PC-3 (cell line): ENCODE measurements around the gene INF2. TPM values are rescaled to one million over a fixed set of nuclear protein-coding genes. Genes with fewer than 3 reads are reported as not detected.

Source experiments
- ATAC-seq: fragments of 200-7000 bp; cut with Tn5 transposase; 2 replicates; pipeline ENCODE4 v1.9.1; 2020; ENCODE audit warnings: mild to moderate bottlenecking, moderate library complexity
- BruUV-seq: library from RNA; stranded (reverse); fragments of 400-500 nt; replicated peaks from 2 replicates; lab custom pipeline; 2021; lab: Mats Ljungman, UMichigan
- CTCF ChIA-PET: fragments of 300-600 bp; sonication (Branson Sonifier 250); formaldehyde crosslinking; loops from one replicate; lab custom pipeline; 2022; ENCODE audit warnings: antibody characterized with exemption; lab: Charles Lee
- POLR2A ChIA-PET: fragments of 300-600 bp; sonication (Branson Sonifier 250); formaldehyde crosslinking; loops from one replicate; lab custom pipeline; 2022; ENCODE audit warnings: antibody characterized with exemption; ENCODE audit not compliant: unreplicated experiment; lab: Charles Lee
- DNase-seq: peaks from one replicate; pipeline ENCODE4 v3.0.0-alpha.2; 2015
- H2AFZ ChIP-seq: fragments of 300-600 bp; sonication (generic); 2 replicates; pipeline ENCODE4 v1.6.0; 2016; ENCODE audit warnings: antibody characterized with exemption, low read length
- H3F3A ChIP-seq: fragments of 300-600 bp; sonication (generic); one replicate; pipeline ENCODE4 v1.6.0; 2017; ENCODE audit warnings: antibody characterized with exemption, low read length, control low read depth, mild to moderate bottlenecking; ENCODE audit not compliant: unreplicated experiment
- H3K27ac ChIP-seq: fragments of 300-600 bp; sonication (generic); 2 replicates; pipeline ENCODE4 v1.5.1; 2016; ENCODE audit warnings: mild to moderate bottlenecking, low read length
- H3K27me3 ChIP-seq: fragments of 300-600 bp; sonication (generic); 2 replicates; pipeline ENCODE4 v1.6.1; 2016; ENCODE audit warnings: low read length, mixed read lengths
- H3K36me3 ChIP-seq: fragments of 300-600 bp; sonication (generic); 2 replicates; pipeline ENCODE4 v1.6.1; 2016; ENCODE audit warnings: low read depth, mixed run types, low read length, mixed read lengths
- H3K4me1 ChIP-seq: fragments of 300-600 bp; sonication (generic); 2 replicates; pipeline ENCODE4 v1.5.1; 2016; ENCODE audit warnings: low read length; ENCODE audit not compliant: insufficient read depth
- H3K4me2 ChIP-seq: fragments of 300-600 bp; sonication (generic); 2 replicates; pipeline ENCODE4 v1.6.0; 2016; ENCODE audit warnings: low read length
- H3K4me3 ChIP-seq: fragments of 300-600 bp; sonication (generic); 2 replicates; pipeline ENCODE4 v1.5.1; 2016; ENCODE audit warnings: mild to moderate bottlenecking, low read length, mixed read lengths
- H3K79me2 ChIP-seq: fragments of 300-600 bp; sonication (generic); 2 replicates; pipeline ENCODE4 v1.6.1; 2017; ENCODE audit warnings: low read length, mixed read lengths
- H3K9ac ChIP-seq: fragments of 300-600 bp; sonication (generic); 2 replicates; pipeline ENCODE4 v1.6.0; 2016; ENCODE audit warnings: mild to moderate bottlenecking, low read length
- H3K9me2 ChIP-seq: fragments of 300-600 bp; sonication (generic); replicated peaks from 2 replicates; pipeline ENCODE4 v1.6.1; 2016; ENCODE audit warnings: mixed run types, low read length, mixed read lengths
- H3K9me3 ChIP-seq: fragments of 300-600 bp; sonication (generic); 2 replicates; pipeline ENCODE4 v1.6.1; 2016; ENCODE audit warnings: low read length, mixed read lengths
- H4K20me1 ChIP-seq: fragments of 300-600 bp; sonication (generic); 2 replicates; pipeline ENCODE4 v1.6.1; 2016; ENCODE audit warnings: low read length, mixed read lengths
- EZH2 ChIP-seq: fragments of 300-600 bp; sonication (generic); IDR thresholded peaks from one replicate; pipeline ENCODE4 v1.6.1; 2017; ENCODE audit warnings: antibody characterized with exemption, mild to moderate bottlenecking, low read length; ENCODE audit not compliant: unreplicated experiment
- EZH2phosphoT487 ChIP-seq: fragments of 300-600 bp; sonication (generic); IDR thresholded peaks from 2 replicates; pipeline ENCODE4 v1.6.1; 2018; ENCODE audit warnings: mild to moderate bottlenecking, antibody characterized with exemption, low read length, borderline replicate concordance
- intact Hi-C: fragments of 100-400 bp; cut with micrococcal nuclease; formaldehyde crosslinking; loops from 2 replicates; pipeline ENCODE4 v1.9.0; 2023
- total RNA-seq: library from RNA; depleted of rRNA; stranded (reverse); fragments of >200 nt; gene quantifications from 2 replicates; pipeline ENCODE4 v1.2.3, GENCODE V29; 2014
- TF ChIP-seq, protein P1 (sequence below): fragments of 300-600 bp; sonication (generic); conservative IDR thresholded peaks from 2 replicates; pipeline ENCODE4 v1.5.1; 2017; ENCODE audit warnings: antibody characterized with exemption, low read depth, mild to moderate bottlenecking, low read length

The INF2 gene
- total RNA-seq, 1 experiment from 2014 or later: 132 TPM

DNA sequence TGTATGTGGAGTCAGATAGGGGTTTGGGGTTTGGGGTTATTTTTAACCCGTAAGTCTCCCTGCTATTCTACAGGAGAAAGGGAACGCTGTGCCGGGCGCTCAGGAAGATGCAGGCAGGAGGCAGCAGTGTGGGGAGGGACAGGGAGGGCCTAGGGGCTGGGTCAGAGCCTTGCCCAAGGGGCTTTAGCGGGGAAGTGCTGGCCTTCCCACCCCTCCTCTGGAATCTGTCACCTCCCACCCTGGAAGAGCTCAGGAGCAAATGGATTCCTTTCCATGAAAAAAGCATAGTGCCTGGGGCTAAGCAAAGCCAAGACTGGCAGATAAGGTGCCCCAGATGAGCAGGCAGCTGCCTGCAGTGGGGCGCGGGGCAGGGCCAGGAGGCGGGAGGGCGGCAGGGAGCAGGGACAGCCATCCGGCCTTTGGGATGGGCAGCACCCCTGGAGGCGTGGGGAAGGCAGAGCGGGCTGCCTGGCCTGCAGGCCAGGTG lies 7.3 kb upstream of the INF2 start:
- H4K20me1 ChIP-seq: no peaks in the 10 kb centered on the region
- ChIA-PET CTCF (no interaction called here), POLR2A (no interaction called here)
- no peaks in the 10 kb centered on the region for H3K9me3 ChIP-seq
- BruUV-seq: no TSS peak
- peak overlapping the region; percentile 62 for H3K4me3 ChIP-seq
- H3K27ac ChIP-seq: peak overlapping the region; percentile 99
- peaks cover 69% of the 10 kb centered on the region for H3K4me1 ChIP-seq
- TF ChIP-seq EZH2phosphoT487: no peak
- TF ChIP-seq, protein P1, sequence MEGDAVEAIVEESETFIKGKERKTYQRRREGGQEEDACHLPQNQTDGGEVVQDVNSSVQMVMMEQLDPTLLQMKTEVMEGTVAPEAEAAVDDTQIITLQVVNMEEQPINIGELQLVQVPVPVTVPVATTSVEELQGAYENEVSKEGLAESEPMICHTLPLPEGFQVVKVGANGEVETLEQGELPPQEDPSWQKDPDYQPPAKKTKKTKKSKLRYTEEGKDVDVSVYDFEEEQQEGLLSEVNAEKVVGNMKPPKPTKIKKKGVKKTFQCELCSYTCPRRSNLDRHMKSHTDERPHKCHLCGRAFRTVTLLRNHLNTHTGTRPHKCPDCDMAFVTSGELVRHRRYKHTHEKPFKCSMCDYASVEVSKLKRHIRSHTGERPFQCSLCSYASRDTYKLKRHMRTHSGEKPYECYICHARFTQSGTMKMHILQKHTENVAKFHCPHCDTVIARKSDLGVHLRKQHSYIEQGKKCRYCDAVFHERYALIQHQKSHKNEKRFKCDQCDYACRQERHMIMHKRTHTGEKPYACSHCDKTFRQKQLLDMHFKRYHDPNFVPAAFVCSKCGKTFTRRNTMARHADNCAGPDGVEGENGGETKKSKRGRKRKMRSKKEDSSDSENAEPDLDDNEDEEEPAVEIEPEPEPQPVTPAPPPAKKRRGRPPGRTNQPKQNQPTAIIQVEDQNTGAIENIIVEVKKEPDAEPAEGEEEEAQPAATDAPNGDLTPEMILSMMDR: no peak
- H3K36me3 ChIP-seq: no peaks in the 10 kb centered on the region
- H3F3A ChIP-seq: no peaks in the 10 kb centered on the region
- peak; percentile 58 for DNase-seq
- H2AFZ ChIP-seq: peak overlapping the region; percentile 29; the same call in 1 of the 2 replicates
- H3K79me2 ChIP-seq: 0 out of 2 replicates have a peak, but pooled peaks cover 5% of the 10 kb centered on the region
- H3K27me3 ChIP-seq: no peaks in the 10 kb centered on the region
- intact Hi-C loops: no loop called here
- H3K4me2 ChIP-seq: peak overlapping the region; percentile 86
- ATAC-seq: peak; percentile 2
- H3K9ac ChIP-seq: peak overlapping the region; percentile 94
- H3K9me2 ChIP-seq: no peaks in the 10 kb centered on the region

DNA sequence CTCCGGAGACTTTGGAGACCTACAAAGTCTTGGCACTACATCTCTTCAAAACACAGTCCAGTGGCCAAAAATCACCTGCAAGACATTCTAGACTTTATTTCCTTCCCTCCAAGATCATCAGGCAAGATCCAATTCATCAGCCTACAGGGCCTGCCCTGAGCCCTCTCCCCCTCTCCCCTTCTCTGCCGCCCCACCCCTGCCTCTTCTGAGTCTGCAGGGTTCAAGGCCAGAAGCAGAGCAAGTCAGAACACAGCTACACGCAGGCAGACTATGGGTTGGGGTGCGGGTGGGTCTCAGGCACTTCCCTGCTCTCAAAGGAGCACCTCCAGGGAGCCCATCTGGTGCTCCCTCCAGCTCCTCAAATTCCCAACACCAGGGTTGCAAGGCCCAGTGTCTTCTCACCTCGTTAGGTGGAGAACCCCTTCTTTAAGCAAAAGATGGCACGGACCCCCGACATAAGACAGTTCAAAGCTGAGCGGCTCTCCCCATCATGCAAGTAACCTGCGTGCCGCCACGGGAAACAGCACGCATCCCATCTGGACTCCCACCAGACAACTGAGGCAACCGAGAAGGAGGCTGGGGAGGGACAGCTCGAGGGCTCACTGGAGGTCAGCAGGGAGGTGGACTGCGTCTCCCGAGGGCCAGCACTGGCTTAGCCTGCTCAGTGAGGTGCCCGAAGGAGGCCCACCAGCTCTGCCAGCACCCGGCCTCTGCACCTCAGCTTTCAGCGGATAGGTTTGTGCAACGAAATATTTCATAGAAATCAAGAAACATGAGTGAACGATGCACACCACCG lies 5.6 kb upstream of the INF2 start:
- Histone ChIP-seq H2AFZ (no peak overlapping the region), H3K4me2 (no peak overlapping the region), H3F3A (no peaks in the 10 kb centered on the region), H3K9ac (no peak overlapping the region), H4K20me1 (no peaks in the 10 kb centered on the region), H3K27me3 (no peaks in the 10 kb centered on the region), H3K36me3 (no peaks in the 10 kb centered on the region), H3K79me2 (0 out of 2 replicates have a peak, but pooled peaks cover 5% of the 10 kb centered on the region), H3K27ac (no peak overlapping the region), H3K9me3 (no peaks in the 10 kb centered on the region), H3K9me2 (no peaks in the 10 kb centered on the region), H3K4me1 (peaks cover 68% of the 10 kb centered on the region), H3K4me3 (no peak overlapping the region)
- TF ChIP-seq, protein P1: no peak
- TF ChIP-seq EZH2phosphoT487 (no peak), EZH2 (no peak)
- DNase-seq (no peak), ATAC-seq (no peak)
- ChIA-PET CTCF (no interaction called here), POLR2A (no interaction called here)
- intact Hi-C loops: no loop called here
- BruUV-seq: no TSS peak

DNA sequence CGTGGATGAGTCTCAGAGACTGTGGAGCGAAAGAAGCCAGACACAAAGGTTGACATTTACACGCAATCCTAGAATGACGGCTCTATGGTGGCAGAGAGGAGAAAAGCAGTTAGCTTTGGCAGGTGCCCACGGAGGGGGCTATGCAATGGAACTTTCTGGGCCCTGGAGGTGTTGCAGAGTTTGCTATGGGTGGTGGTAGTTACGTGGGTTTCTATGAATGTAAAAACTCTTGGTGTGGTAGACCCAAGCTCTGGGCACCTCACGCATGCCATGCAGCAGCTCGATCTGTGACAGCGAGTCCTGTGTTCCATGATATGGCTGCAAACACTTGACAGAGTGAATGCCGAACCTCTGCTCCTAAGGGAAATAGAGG lies 5.0 kb upstream of the INF2 start:
- no peak overlapping the region for H3K4me3 ChIP-seq
- ChIA-PET CTCF (no interaction called here), POLR2A (no interaction called here)
- H2AFZ ChIP-seq: no peak overlapping the region
- peaks cover 66% of the 10 kb centered on the region for H3K4me1 ChIP-seq
- ATAC-seq (no peak), DNase-seq (no peak)
- no peak overlapping the region for H3K4me2 ChIP-seq
- H3F3A ChIP-seq: no peaks in the 10 kb centered on the region
- H3K9ac ChIP-seq: no peak overlapping the region
- TF ChIP-seq EZH2phosphoT487 (no peak), EZH2 (no peak)
- TF ChIP-seq, protein P1: no peak
- intact Hi-C loops: no loop called here
- 0 out of 2 replicates have a peak, but pooled peaks cover 5% of the 10 kb centered on the region for H3K79me2 ChIP-seq
- no peaks in the 10 kb centered on the region for H3K9me2 ChIP-seq
- no peak overlapping the region for H3K27ac ChIP-seq
- no TSS peak for BruUV-seq
- no peaks in the 10 kb centered on the region for H3K36me3 ChIP-seq
- H3K9me3 ChIP-seq: no peaks in the 10 kb centered on the region
- H3K27me3 ChIP-seq: no peaks in the 10 kb centered on the region
- H4K20me1 ChIP-seq: no peaks in the 10 kb centered on the region
